Measurements from ENCODE around the gene CXorf58. TPM values are rescaled to one million over a fixed set of nuclear protein-coding genes. Genes with fewer than 3 reads are reported as not detected.
"Not testable (repeated sequence)": the region's sequence is repeated elsewhere in the genome, so short reads cannot be mapped to it uniquely, and the experiment has no call there.

Gene CXorf58
- polyA plus RNA-seq, 1 of the 3 experiments (the other 2 are of a cell fraction) = not detected

- Histone ChIP-seq H3K4me1 (ENCODE audit: control insufficient read depth in 1 of 2, insufficient read depth in 2 of 2, low read depth in 1 of 2, low read length in 1 of 2) (no peaks in the 10 kb centered on the region), H3K9me2 (no peaks in the 10 kb centered on the region), H2AFZ (ENCODE audit: low read depth) (no peak overlapping the region), H3K4me2 (no peak overlapping the region), H3K79me2 (ENCODE audit: insufficient read depth) (no peaks in the 10 kb centered on the region), H3K4me3 (ENCODE audit: low read depth in 2 of 2, low read length in 1 of 2) (no peak overlapping the region), H3F3A (replicated peaks; ENCODE audit: insufficient read depth) (no peaks in the 10 kb centered on the region), H3K36me3 (replicated peaks in 1 of 2; ENCODE audit: control insufficient read depth in 1 of 2, insufficient read depth in 2 of 2, low read length in 1 of 2) (no peaks in the 10 kb centered on the region), H4K20me1 (ENCODE audit: insufficient read depth) (no peaks in the 10 kb centered on the region), H3K9me3 (no peaks in the 10 kb centered on the region), H3K9ac (no peak overlapping the region), H3K27me3 (ENCODE audit: insufficient read depth) (peaks cover 14% of the 10 kb centered on the region; the same call in 1 of the 2 replicates), H3K27ac (ENCODE audit: low read depth in 2 of 2, low read length in 1 of 2) (no peak overlapping the region)
- 14% methylated on average over 3 of the region's 3 CpGs for WGBS (ENCODE audit: low lambda C conversion rate)
- DNase-seq = no peak
- CTCF ChIA-PET = no interaction called here
- TF ChIP-seq TCF12 (IDR thresholded peaks at IDR 0.05) = no peak
- TF ChIP-seq USF1 (IDR thresholded peaks at IDR 0.05; ENCODE audit: borderline replicate concordance, low read depth) = no peak
- TF ChIP-seq RCOR1 (IDR thresholded peaks at IDR 0.05; ENCODE audit: low read length) = no peak
- TF ChIP-seq MEF2A (IDR thresholded peaks at IDR 0.05; ENCODE audit: borderline replicate concordance, low read depth) = no peak
- TF ChIP-seq EZH2phosphoT487 (IDR thresholded peaks at IDR 0.05; ENCODE audit: borderline replicate concordance, low read depth) = no peak
- no peak for TF ChIP-seq POLR2AphosphoS5 (IDR thresholded peaks at IDR 0.05; ENCODE audit: low read depth, low read length)
- TF ChIP-seq FOXM1 (IDR thresholded peaks at IDR 0.05; ENCODE audit: low read depth) = no peak
- TF ChIP-seq CTCF (IDR thresholded peaks at IDR 0.05) = no peak
- no peak for TF ChIP-seq PBX3 (IDR thresholded peaks at IDR 0.05)
- no peak for TF ChIP-seq TEAD4 (IDR thresholded peaks at IDR 0.05; ENCODE audit: borderline replicate concordance, insufficient read depth)
- no peak for TF ChIP-seq JUND (IDR thresholded peaks at IDR 0.05)
- no peak for TF ChIP-seq TAF1 (IDR thresholded peaks at IDR 0.05; ENCODE audit: borderline replicate concordance, low read depth, low read length)
- no peak for TF ChIP-seq FOSL2 (IDR thresholded peaks at IDR 0.05; ENCODE audit: borderline replicate concordance, low read depth)
- TF ChIP-seq YY1 (IDR thresholded peaks at IDR 0.05; ENCODE audit: low read depth) = no peak
- POLR2A ChIA-PET = no interaction called here
These were observed 52.0 kb downstream of the CXorf58 start for GRCh38 chrX:23959781-23960180.

GRCh38 chrX:23964191-23964590 is 56.4 kb downstream of the CXorf58 start:
- WGBS (ENCODE audit: low lambda C conversion rate) = 10% methylated on average over 5 of the region's 5 CpGs
- H3K36me3 ChIP-seq (replicated peaks in 1 of 2; ENCODE audit: control insufficient read depth in 1 of 2, insufficient read depth in 2 of 2, low read length in 1 of 2) = no peaks in the 10 kb centered on the region
- no peak overlapping the region for H3K9ac ChIP-seq
- no peaks in the 10 kb centered on the region for H4K20me1 ChIP-seq (ENCODE audit: insufficient read depth)
- no peak for DNase-seq
- no peaks in the 10 kb centered on the region for H3K4me1 ChIP-seq (ENCODE audit: control insufficient read depth in 1 of 2, insufficient read depth in 2 of 2, low read depth in 1 of 2, low read length in 1 of 2)
- peaks cover 17% of the 10 kb centered on the region; the same call in 1 of the 2 replicates for H3K27me3 ChIP-seq (ENCODE audit: insufficient read depth)
- H3K9me3 ChIP-seq = no peaks in the 10 kb centered on the region
- CTCF ChIA-PET = no interaction called here
- TF ChIP-seq MXI1 (IDR thresholded peaks at IDR 0.05; ENCODE audit: low read depth, low read length) = no peak
- no peaks in the 10 kb centered on the region for H3F3A ChIP-seq (replicated peaks; ENCODE audit: insufficient read depth)
- no peak overlapping the region for H3K4me2 ChIP-seq
- H2AFZ ChIP-seq (ENCODE audit: low read depth) = no peak overlapping the region
- H3K79me2 ChIP-seq (ENCODE audit: insufficient read depth) = no peaks in the 10 kb centered on the region
- H3K27ac ChIP-seq (ENCODE audit: low read depth in 2 of 2, low read length in 1 of 2) = no peak overlapping the region
- no peaks in the 10 kb centered on the region for H3K9me2 ChIP-seq
- no peak overlapping the region for H3K4me3 ChIP-seq (ENCODE audit: low read depth in 2 of 2, low read length in 1 of 2)
- POLR2A ChIA-PET = no interaction called here

- H3K27ac ChIP-seq (ENCODE audit: low read depth in 2 of 2, low read length in 1 of 2); H3K9me3 ChIP-seq; H3K9ac ChIP-seq; CTCF ChIA-PET; H3K79me2 ChIP-seq (ENCODE audit: insufficient read depth); DNase-seq; H3F3A ChIP-seq (replicated peaks; ENCODE audit: insufficient read depth); POLR2A ChIA-PET; H3K4me3 ChIP-seq (ENCODE audit: low read depth in 2 of 2, low read length in 1 of 2); H3K4me1 ChIP-seq (ENCODE audit: control insufficient read depth in 1 of 2, insufficient read depth in 2 of 2, low read depth in 1 of 2, low read length in 1 of 2); H4K20me1 ChIP-seq (ENCODE audit: insufficient read depth); H3K9me2 ChIP-seq; H2AFZ ChIP-seq (ENCODE audit: low read depth); H3K36me3 ChIP-seq (replicated peaks in 1 of 2; ENCODE audit: control insufficient read depth in 1 of 2, insufficient read depth in 2 of 2, low read length in 1 of 2); H3K4me2 ChIP-seq: not testable (repeated sequence)
- H3K27me3 ChIP-seq (ENCODE audit: insufficient read depth) = peaks cover 19% of the 10 kb centered on the region; the same call in 1 of the 2 replicates
- WGBS (ENCODE audit: low lambda C conversion rate) = 43% methylated on average over 8 of the region's 8 CpGs
These were observed 57.8 kb downstream of the CXorf58 start for GRCh38 chrX:23965630-23966029.
